Spleen (tissue), 11 donors: ENCODE data around the gene PDE3A. TPM values are rescaled to one million over a fixed set of nuclear protein-coding genes. Genes with fewer than 3 reads are reported as not detected.

Experiments
- DNase-seq: peaks from one replicate; pipeline ENCODE4 v3.0.0-alpha.2; 2020
- H3K27ac ChIP-seq, 8 donors: fragments of 200-600 bp; sonication (generic) in 7 of 8; 1 replicate in 4 of 8; 2 replicates in 4 of 8; pipeline versions ENCODE4 v1.5.0 to v1.8.0; 2016 to 2021; ENCODE audit warnings: inconsistent platforms in 4 of 8, mild to moderate bottlenecking in 4 of 8, moderate library complexity in 1 of 8
- H3K27me3 ChIP-seq, 7 donors: fragments of 200-600 bp; sonication (generic) in 6 of 7; replicated peaks in 1 of 7; 1 replicate in 4 of 7; 2 replicates in 3 of 7; pipeline versions ENCODE4 v1.5.0 to v1.8.0; 2016 to 2021; ENCODE audit warnings: inconsistent platforms in 3 of 7, mild to moderate bottlenecking in 1 of 7
- H3K36me3 ChIP-seq, 6 donors: fragments of 200-600 bp; sonication (generic) in 5 of 6; 1 replicate in 4 of 6; 2 replicates in 2 of 6; pipeline versions ENCODE4 v1.5.0 to v1.8.0; 2016 to 2021; ENCODE audit warnings: inconsistent platforms in 2 of 6
- H3K4me1 ChIP-seq, 6 donors: fragments of 200-600 bp; sonication (generic) in 5 of 6; 1 replicate in 3 of 6; 2 replicates in 3 of 6; pipeline versions ENCODE4 v1.5.0 to v1.8.0; 2016 to 2021; ENCODE audit warnings: inconsistent platforms in 3 of 6
- H3K4me3 ChIP-seq, 8 donors: fragments of 200-600 bp; sonication (generic) in 7 of 8; 1 replicate in 4 of 8; 2 replicates in 4 of 8; pipeline versions ENCODE4 v1.5.0 to v1.8.0; 2016 to 2021; ENCODE audit warnings: inconsistent platforms in 4 of 8, mild to moderate bottlenecking in 4 of 8, moderate library complexity in 2 of 8
- H3K9me3 ChIP-seq, 8 donors: fragments of 200-600 bp; sonication (generic) in 7 of 8; 1 replicate in 4 of 8; 2 replicates in 4 of 8; pipeline versions ENCODE4 v1.5.0 to v1.8.0; 2016 to 2021; ENCODE audit warnings: inconsistent platforms in 4 of 8
- CTCF ChIP-seq, 11 experiments: fragments of 200-600 bp in 7 of 11; fragments of 450-650 bp in 4 of 11; sonication (generic) in 4 of 11; IDR thresholded peaks in 8 of 11; conservative IDR thresholded peaks in 3 of 11; 1 replicate in 7 of 11; 2 replicates in 4 of 11; pipeline versions ENCODE4 v1.4.0 to v1.8.0; 2016 to 2021; ENCODE audit warnings: antibody characterized with exemption in 11 of 11, inconsistent platforms in 4 of 11, mild to moderate bottlenecking in 1 of 11
- POLR2A ChIP-seq, 3 donors: fragments of 450-650 bp; IDR thresholded peaks; one replicate each; pipeline ENCODE4 v1.5.1; 2017; ENCODE audit warnings: antibody characterized with exemption in 3 of 3, mild to moderate bottlenecking in 1 of 3
- POLR2AphosphoS5 ChIP-seq, 3 donors: sonication (generic); formaldehyde crosslinking; IDR thresholded peaks; one replicate each; pipeline ENCODE4 v1.5.1; 2017; ENCODE audit warnings: antibody characterized with exemption in 3 of 3
- WGBS, 5 donors: extraction: QIAGEN DNeasy Blood & Tissue Kit in 3 of 5; methylation state at CpG; one replicate each; pipeline versions ENCODE4 v1.1.5 to v1.1.7; 2013 to 2018; 5-methylcytosine and 5-hydroxymethylcytosine counted together
- intact Hi-C: fragments of 100-400 bp; cut with DNase I; formaldehyde crosslinking; loops from one replicate; pipeline ENCODE4 v1.15.0; 2023; ENCODE audit warnings: low total_unique reads
- polyA plus RNA-seq, 3 donors: library from polyadenylated mRNA; stranded (reverse); fragments of 200-250 nt; gene quantifications; one replicate each; pipeline ENCODE4 v1.2.1, GENCODE V29; 2013
- total RNA-seq, 7 donors: library from RNA; depleted of rRNA in 3 of 7; stranded (reverse); fragments of >200 nt in 3 of 7; fragmentation: NEBNext Ultra II Directional in 4 of 7; extraction: Animal tissue kit (Norgen Biotek cat#: 25700) in 4 of 7; gene quantifications; one replicate each; pipeline versions ENCODE4 v1.1.0 to v1.2.1, GENCODE V29; 2016 to 2021
- donor health status: healthy with polysubstance abuse.
- donor health status: DM: no; HTN: no; CAD: no; lungs with moderate emphysema.
- donor health status: DM: no; HTN: no; CAD: no.
- donor health status: Bipolar disorder and iron deficiency.
- donor health status: healthy.
- donor health status: DM: no; HTN: no; CAD: no.
- donor health status: DM: yes; HTN: yes; CAD: no.

PDE3A gene
- total and polyA plus RNA-seq, 10 donors, result 0.57 to 10.1 (median 7.5) TPM

- no peak overlapping the region for H3K27ac ChIP-seq
- no peak for DNase-seq
- no peak overlapping the region for H3K4me3 ChIP-seq
- 71 to 89% (median 84%) methylated on average over 6 of the region's 6 CpGs for WGBS, 5 donors
- intact Hi-C loops, result no loop called here
- H3K36me3 ChIP-seq, result no peaks in the 10 kb centered on the region
- H3K27me3 ChIP-seq, result no peaks in the 10 kb centered on the region
- H3K9me3 ChIP-seq, result no peaks in the 10 kb centered on the region
- no peak for TF ChIP-seq POLR2AphosphoS5 (IDR thresholded peaks at IDR 0.05)
- TF ChIP-seq CTCF (IDR thresholded peaks at IDR 0.05 in 8 of 11, conservative IDR thresholded peaks at IDR 0.05 in 3 of 11), result no peak
- no peak for TF ChIP-seq POLR2A (IDR thresholded peaks at IDR 0.05)
- H3K4me1 ChIP-seq, result no peaks in the 10 kb centered on the region
Observed at GRCh38 chr12:20420557-20420956, 52.2 kb downstream of the PDE3A start.

GRCh38 chr12:20421421-20421820 lies 53.1 kb downstream of the PDE3A start:
- WGBS, 5 donors, result 50 to 57% (median 56%) methylated on average over 2 of the region's 2 CpGs
- no peak overlapping the region for H3K27ac ChIP-seq
- DNase-seq, result no peak

GRCh38 chr12:20423557-20423956 lies 55.2 kb downstream of the PDE3A start:
- Histone ChIP-seq H3K27ac (no peak overlapping the region), H3K36me3 (no peaks in the 10 kb centered on the region), H3K27me3 (no peaks in the 10 kb centered on the region), H3K4me1 (no peaks in the 10 kb centered on the region), H3K9me3 (no peaks in the 10 kb centered on the region), H3K4me3 (no peak overlapping the region)
- TF ChIP-seq POLR2AphosphoS5 (IDR thresholded peaks at IDR 0.05) (no peak), POLR2A (IDR thresholded peaks at IDR 0.05) (no peak), CTCF (IDR thresholded peaks at IDR 0.05 in 8 of 11, conservative IDR thresholded peaks at IDR 0.05 in 3 of 11) (no peak)
- 31 to 51% (median 43%) methylated on average over 3 of the region's 3 CpGs for WGBS, 5 donors
- no peak for DNase-seq
- intact Hi-C loops, result no loop called here

More at GRCh38 chr12:20421421-20421820, 53.1 kb downstream of the PDE3A start:
- H3K27me3 ChIP-seq, result no peaks in the 10 kb centered on the region
- intact Hi-C loops, result no loop called here
- no peak overlapping the region for H3K4me3 ChIP-seq
- no peaks in the 10 kb centered on the region for H3K9me3 ChIP-seq
- no peaks in the 10 kb centered on the region for H3K36me3 ChIP-seq
- no peaks in the 10 kb centered on the region for H3K4me1 ChIP-seq
- no peak for TF ChIP-seq POLR2AphosphoS5 (IDR thresholded peaks at IDR 0.05)
- no peak for TF ChIP-seq POLR2A (IDR thresholded peaks at IDR 0.05)
- TF ChIP-seq CTCF (IDR thresholded peaks at IDR 0.05 in 8 of 11, conservative IDR thresholded peaks at IDR 0.05 in 3 of 11), result no peak

GRCh38 chr12:20424841-20425240 lies 56.5 kb downstream of the PDE3A start:
- H3K27me3 ChIP-seq, result no peaks in the 10 kb centered on the region
- no peak overlapping the region for H3K27ac ChIP-seq
- H3K4me1 ChIP-seq, result no peaks in the 10 kb centered on the region
- no peak for DNase-seq
- H3K36me3 ChIP-seq, result no peaks in the 10 kb centered on the region
- WGBS, 5 donors, result 74 to 82% (median 79%) methylated on average over 4 of the region's 4 CpGs
- intact Hi-C loops, result no loop called here
- no peaks in the 10 kb centered on the region for H3K9me3 ChIP-seq
- no peak overlapping the region for H3K4me3 ChIP-seq
- TF ChIP-seq POLR2A (IDR thresholded peaks at IDR 0.05) (no peak), CTCF (IDR thresholded peaks at IDR 0.05 in 8 of 11, conservative IDR thresholded peaks at IDR 0.05 in 3 of 11) (no peak), POLR2AphosphoS5 (IDR thresholded peaks at IDR 0.05) (no peak)
